Mesodermal cell (in vitro differentiated cells): ENCODE results near the gene WNT4.
A peak's percentile ranks its signal among the peaks of the same experiment; 100 is the strongest.

ENCODE experiments used
- H3K27ac ChIP-seq: 2 replicates; pipeline ENCODE4 v1.7.0; 2013; ENCODE audit warnings: mild to moderate bottlenecking, low read depth, low read length, moderate library complexity; ENCODE audit not compliant: severe bottlenecking
- H3K36me3 ChIP-seq: 2 replicates; pipeline ENCODE4 v1.7.1; 2013; ENCODE audit warnings: mild to moderate bottlenecking, low read length, moderate library complexity; ENCODE audit not compliant: control insufficient read depth, insufficient read depth
- H3K4me1 ChIP-seq: one replicate; pipeline ENCODE4 v1.7.1; 2013; ENCODE audit warnings: mild to moderate bottlenecking, low read length; ENCODE audit not compliant: insufficient read depth, control insufficient read depth, poor library complexity, severe bottlenecking
- H3K4me3 ChIP-seq: 2 replicates; pipeline ENCODE4 v1.7.0; 2013; ENCODE audit warnings: low read length, control low read depth, mild to moderate bottlenecking; ENCODE audit not compliant: insufficient read depth, poor library complexity, severe bottlenecking; ENCODE audit errors: extremely low read depth
- H3K9me3 ChIP-seq: 2 replicates; pipeline ENCODE4 v1.7.1; 2013; ENCODE audit warnings: mild to moderate bottlenecking, low read length, moderate library complexity; ENCODE audit not compliant: control insufficient read depth
- WGBS, 2 experiments: methylation state at CpG; one replicate each; pipeline ENCODE4 v1.1.5; 2013; ENCODE audit warnings: missing lambda C conversion rate in 2 of 2; ENCODE audit not compliant: insufficient coverage in 2 of 2; 5-methylcytosine and 5-hydroxymethylcytosine counted together

The WNT4 gene

GRCh38 chr1:22141554-22142314 is 1.2 kb downstream of the WNT4 start:
- no peaks in the 10 kb centered on the region for H3K36me3 ChIP-seq
- no peak overlapping the region for H3K27ac ChIP-seq
- peaks cover 13% of the 10 kb centered on the region for H3K4me1 ChIP-seq
- H3K4me3 ChIP-seq: peak overlapping the region; percentile 30
- 8 to 14% methylated on average over 18 to 20 of the region's 28 CpGs for WGBS, 2 experiments
- no peaks in the 10 kb centered on the region for H3K9me3 ChIP-seq

GRCh38 chr1:22140694-22141093 is 2.2 kb downstream of the WNT4 start:
- Histone ChIP-seq H3K9me3 (no peaks in the 10 kb centered on the region), H3K4me1 (peaks cover 13% of the 10 kb centered on the region), H3K4me3 (no peak overlapping the region), H3K36me3 (no peaks in the 10 kb centered on the region), H3K27ac (no peak overlapping the region)
- WGBS, 2 experiments: 64 to 66% methylated on average over 2 to 4 of the region's 5 CpGs

GRCh38 chr1:22139817-22140216 is 3.1 kb downstream of the WNT4 start:
- Histone ChIP-seq H3K27ac (no peak overlapping the region), H3K36me3 (no peaks in the 10 kb centered on the region), H3K9me3 (no peaks in the 10 kb centered on the region), H3K4me1 (peaks cover 13% of the 10 kb centered on the region), H3K4me3 (no peak overlapping the region)
- 87 to 95% methylated on average over 9 to 12 of the region's 12 CpGs for WGBS, 2 experiments

- peaks cover 18% of the 10 kb centered on the region for H3K4me1 ChIP-seq
- H3K27ac ChIP-seq: no peak overlapping the region
- WGBS, 2 experiments: 90 to 95% methylated on average over 13 to 14 of the region's 15 CpGs
- no peaks in the 10 kb centered on the region for H3K9me3 ChIP-seq
- H3K4me3 ChIP-seq: no peak overlapping the region
- H3K36me3 ChIP-seq: no peaks in the 10 kb centered on the region
These were observed 3.8 kb downstream of the WNT4 start for GRCh38 chr1:22139066-22139594.

GRCh38 chr1:22137004-22137720 is 5.7 kb downstream of the WNT4 start:
- WGBS, 2 experiments: 42 to 44% methylated on average over 12 to 13 of the region's 16 CpGs
- no peak overlapping the region for H3K27ac ChIP-seq
- H3K9me3 ChIP-seq: no peaks in the 10 kb centered on the region
- H3K36me3 ChIP-seq: no peaks in the 10 kb centered on the region
- H3K4me3 ChIP-seq: no peak overlapping the region
- peaks cover 26% of the 10 kb centered on the region for H3K4me1 ChIP-seq

- Histone ChIP-seq H3K27ac (no peak overlapping the region), H3K4me1 (peaks cover 20% of the 10 kb centered on the region), H3K4me3 (no peak overlapping the region), H3K9me3 (no peaks in the 10 kb centered on the region), H3K36me3 (no peaks in the 10 kb centered on the region)
- WGBS, 2 experiments: 20 to 23% methylated on average over 8 to 12 of the region's 15 CpGs
These were observed 9.0 kb downstream of the WNT4 start for GRCh38 chr1:22133931-22134324.

GRCh38 chr1:22133247-22133930 is 9.5 kb downstream of the WNT4 start:
- H3K36me3 ChIP-seq: no peaks in the 10 kb centered on the region

GRCh38 chr1:22132517-22133235 is 10.2 kb downstream of the WNT4 start:
- H3K27ac ChIP-seq: no peak overlapping the region
- H3K4me3 ChIP-seq: no peak overlapping the region

More at GRCh38 chr1:22133247-22133930, 9.5 kb downstream of the WNT4 start:
- 56 to 66% methylated on average over 14 to 15 of the region's 16 CpGs for WGBS, 2 experiments
- Histone ChIP-seq H3K4me3 (no peak overlapping the region), H3K4me1 (peaks cover 20% of the 10 kb centered on the region), H3K27ac (no peak overlapping the region), H3K9me3 (no peaks in the 10 kb centered on the region)

GRCh38 chr1:22131875-22132486 is 10.9 kb downstream of the WNT4 start:
- WGBS, 2 experiments: 24 to 27% methylated on average over 8 to 10 of the region's 10 CpGs
- Histone ChIP-seq H3K36me3 (no peaks in the 10 kb centered on the region), H3K4me1 (peaks cover 14% of the 10 kb centered on the region), H3K27ac (no peak overlapping the region), H3K4me3 (no peak overlapping the region), H3K9me3 (no peaks in the 10 kb centered on the region)

More at GRCh38 chr1:22132517-22133235, 10.2 kb downstream of the WNT4 start:
- Histone ChIP-seq H3K9me3 (no peaks in the 10 kb centered on the region), H3K4me1 (peaks cover 20% of the 10 kb centered on the region), H3K36me3 (no peaks in the 10 kb centered on the region)
- 87% methylated on average over 9 to 10 of the region's 15 CpGs for WGBS, 2 experiments

GRCh38 chr1:22131062-22131461 is 11.8 kb downstream of the WNT4 start:
- Histone ChIP-seq H3K4me1 (peaks cover 12% of the 10 kb centered on the region), H3K36me3 (no peaks in the 10 kb centered on the region), H3K27ac (no peak overlapping the region), H3K4me3 (no peak overlapping the region), H3K9me3 (no peaks in the 10 kb centered on the region)
- 89 to 100% methylated on average over 3 to 4 of the region's 4 CpGs for WGBS, 2 experiments
